Astrocyte (in vitro differentiated cells and primary cell): ENCODE data around the gene KCNH3.

Source experiments
- CTCF ChIP-seq: IDR thresholded peaks from 2 replicates; pipeline ENCODE4 v1.5.1; 2011; ENCODE audit warnings: low read depth, mild to moderate bottlenecking, inconsistent platforms, low read length, moderate library complexity; ENCODE audit not compliant: insufficient read depth
- EZH2 ChIP-seq: IDR thresholded peaks from 2 replicates; pipeline ENCODE4 v1.6.1; 2012; ENCODE audit warnings: mild to moderate bottlenecking, low read length, inconsistent platforms; ENCODE audit not compliant: insufficient read depth

- TF ChIP-seq EZH2 (no peak), CTCF (no peak)
These were observed 9.4 kb upstream of the KCNH3 start for GRCh38 chr12:49529414-49529813.
